ENCODE data around the gene SHISA6.

DNA sequence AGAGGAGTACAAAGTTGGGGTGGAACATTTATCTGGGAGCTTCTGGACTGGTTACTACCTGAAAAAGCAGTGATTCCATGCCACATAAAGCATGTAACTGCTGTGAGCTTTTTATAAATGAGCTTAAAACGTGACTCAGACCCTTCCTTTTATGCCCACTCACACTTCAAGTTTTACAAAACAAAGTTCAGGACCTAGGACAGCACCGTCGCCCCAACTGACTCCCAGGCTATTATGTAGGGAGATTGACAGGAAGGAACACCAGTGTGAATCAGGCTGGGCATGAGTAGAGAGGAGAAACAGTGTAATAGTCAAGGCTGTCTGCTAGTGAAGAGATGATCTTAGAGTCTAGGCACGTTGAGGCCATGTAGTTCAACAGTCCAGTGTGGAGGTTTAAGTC is 265.6 kb downstream of the SHISA6 start:
- TF ChIP-seq, protein P1, sequence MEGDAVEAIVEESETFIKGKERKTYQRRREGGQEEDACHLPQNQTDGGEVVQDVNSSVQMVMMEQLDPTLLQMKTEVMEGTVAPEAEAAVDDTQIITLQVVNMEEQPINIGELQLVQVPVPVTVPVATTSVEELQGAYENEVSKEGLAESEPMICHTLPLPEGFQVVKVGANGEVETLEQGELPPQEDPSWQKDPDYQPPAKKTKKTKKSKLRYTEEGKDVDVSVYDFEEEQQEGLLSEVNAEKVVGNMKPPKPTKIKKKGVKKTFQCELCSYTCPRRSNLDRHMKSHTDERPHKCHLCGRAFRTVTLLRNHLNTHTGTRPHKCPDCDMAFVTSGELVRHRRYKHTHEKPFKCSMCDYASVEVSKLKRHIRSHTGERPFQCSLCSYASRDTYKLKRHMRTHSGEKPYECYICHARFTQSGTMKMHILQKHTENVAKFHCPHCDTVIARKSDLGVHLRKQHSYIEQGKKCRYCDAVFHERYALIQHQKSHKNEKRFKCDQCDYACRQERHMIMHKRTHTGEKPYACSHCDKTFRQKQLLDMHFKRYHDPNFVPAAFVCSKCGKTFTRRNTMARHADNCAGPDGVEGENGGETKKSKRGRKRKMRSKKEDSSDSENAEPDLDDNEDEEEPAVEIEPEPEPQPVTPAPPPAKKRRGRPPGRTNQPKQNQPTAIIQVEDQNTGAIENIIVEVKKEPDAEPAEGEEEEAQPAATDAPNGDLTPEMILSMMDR (IDR thresholded peaks at IDR 0.05), result no peak
- no peak for TF ChIP-seq EP300 (IDR thresholded peaks at IDR 0.05)
- TF ChIP-seq POLR2AphosphoS5 (IDR thresholded peaks at IDR 0.05), result no peak
